GM12872 (cell line): ENCODE data around the gene SLC25A1.

ENCODE experiments used
- TF ChIP-seq, protein P1 (sequence below): IDR thresholded peaks from 3 replicates; pipeline ENCODE4 v1.5.1; 2011; ENCODE audit warnings: low read depth, mild to moderate bottlenecking, low read length, moderate library complexity; ENCODE audit not compliant: insufficient read depth

The SLC25A1 gene

DNA sequence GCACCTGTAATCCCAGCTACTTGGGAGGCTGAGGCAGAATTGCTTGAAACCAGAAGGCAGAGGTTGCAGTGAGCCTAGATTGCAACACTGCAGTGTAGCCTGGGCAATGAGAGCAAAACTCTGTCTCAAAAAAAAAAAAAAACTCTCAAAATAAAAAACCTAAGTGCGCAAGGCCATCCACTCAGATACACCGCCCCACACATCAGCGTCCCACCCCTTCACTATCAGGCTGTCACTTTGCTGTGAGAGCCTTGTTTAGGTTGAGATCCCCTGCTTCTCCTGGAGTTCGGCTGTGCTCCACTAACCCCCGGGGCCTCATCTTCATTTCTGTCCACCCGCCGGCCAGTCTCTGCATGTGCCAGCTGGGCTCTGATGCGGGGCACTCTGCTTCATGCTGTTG lies 12.1 kb downstream of the SLC25A1 start:
- TF ChIP-seq, protein P1, sequence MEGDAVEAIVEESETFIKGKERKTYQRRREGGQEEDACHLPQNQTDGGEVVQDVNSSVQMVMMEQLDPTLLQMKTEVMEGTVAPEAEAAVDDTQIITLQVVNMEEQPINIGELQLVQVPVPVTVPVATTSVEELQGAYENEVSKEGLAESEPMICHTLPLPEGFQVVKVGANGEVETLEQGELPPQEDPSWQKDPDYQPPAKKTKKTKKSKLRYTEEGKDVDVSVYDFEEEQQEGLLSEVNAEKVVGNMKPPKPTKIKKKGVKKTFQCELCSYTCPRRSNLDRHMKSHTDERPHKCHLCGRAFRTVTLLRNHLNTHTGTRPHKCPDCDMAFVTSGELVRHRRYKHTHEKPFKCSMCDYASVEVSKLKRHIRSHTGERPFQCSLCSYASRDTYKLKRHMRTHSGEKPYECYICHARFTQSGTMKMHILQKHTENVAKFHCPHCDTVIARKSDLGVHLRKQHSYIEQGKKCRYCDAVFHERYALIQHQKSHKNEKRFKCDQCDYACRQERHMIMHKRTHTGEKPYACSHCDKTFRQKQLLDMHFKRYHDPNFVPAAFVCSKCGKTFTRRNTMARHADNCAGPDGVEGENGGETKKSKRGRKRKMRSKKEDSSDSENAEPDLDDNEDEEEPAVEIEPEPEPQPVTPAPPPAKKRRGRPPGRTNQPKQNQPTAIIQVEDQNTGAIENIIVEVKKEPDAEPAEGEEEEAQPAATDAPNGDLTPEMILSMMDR: no peak

DNA sequence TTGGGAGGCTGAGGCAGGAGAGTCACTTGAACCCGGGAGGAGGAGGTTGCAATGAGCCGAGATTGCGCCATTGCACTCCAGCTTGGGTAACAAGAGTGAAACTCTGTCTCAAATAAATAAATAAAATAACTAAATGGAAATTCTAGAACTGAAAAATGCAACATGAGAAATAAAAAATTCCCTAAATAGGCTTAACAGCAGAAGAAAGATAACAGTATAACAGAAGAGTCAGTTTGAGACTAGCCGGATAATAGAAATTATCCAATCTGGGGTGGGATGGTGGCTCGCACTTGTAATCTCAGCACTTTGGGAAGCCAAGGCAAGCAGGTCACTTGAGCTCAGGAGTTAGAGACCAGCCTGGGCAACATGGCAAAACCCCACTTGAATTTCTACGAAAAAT lies 14.1 kb downstream of the SLC25A1 start:
- TF ChIP-seq, protein P1: no peak

DNA sequence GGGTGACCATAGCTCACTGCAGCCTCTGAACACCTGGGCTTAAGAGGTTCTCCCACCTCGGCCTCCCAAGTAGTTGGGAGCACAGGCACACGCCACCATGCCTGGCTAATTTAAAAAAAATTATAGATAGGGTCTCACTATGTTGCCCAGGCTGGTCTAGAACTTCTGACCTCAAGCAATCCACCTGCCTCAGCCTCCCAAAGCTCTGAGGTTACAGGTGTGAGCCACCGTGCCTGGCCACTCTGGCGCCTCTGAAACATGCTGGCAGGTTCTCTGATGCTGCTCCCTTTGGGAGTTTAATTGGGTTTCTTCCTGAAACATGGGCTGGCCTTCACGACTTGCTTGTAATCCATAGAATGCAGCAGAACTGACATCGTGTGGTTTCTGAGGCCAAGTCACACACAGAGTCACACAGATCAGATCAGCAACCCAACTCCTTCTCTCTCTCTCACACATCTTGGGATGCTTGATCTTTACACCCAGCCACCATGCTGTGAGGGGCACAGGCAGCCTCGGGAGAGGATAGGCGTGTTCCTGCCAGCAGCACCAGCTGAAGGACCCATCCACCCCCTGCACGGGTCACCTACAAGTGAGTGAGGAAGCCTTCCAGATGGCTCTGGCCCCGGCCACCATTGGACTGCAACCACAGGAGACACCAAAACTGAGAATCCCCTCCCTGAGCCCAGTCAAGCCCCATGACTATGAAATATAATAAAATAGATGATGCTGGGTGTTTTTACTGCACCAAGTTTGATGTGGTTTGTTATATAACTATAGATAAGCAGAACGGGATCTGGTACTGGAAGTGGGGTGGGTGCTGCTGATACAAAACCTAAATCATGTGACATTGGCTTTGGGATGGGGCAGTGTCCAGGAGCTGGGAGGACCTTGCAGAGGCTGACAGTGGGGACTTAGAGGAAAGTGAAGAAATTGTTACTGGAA lies 25.3 kb downstream of the SLC25A1 start:
- TF ChIP-seq, protein P1: no peak

DNA sequence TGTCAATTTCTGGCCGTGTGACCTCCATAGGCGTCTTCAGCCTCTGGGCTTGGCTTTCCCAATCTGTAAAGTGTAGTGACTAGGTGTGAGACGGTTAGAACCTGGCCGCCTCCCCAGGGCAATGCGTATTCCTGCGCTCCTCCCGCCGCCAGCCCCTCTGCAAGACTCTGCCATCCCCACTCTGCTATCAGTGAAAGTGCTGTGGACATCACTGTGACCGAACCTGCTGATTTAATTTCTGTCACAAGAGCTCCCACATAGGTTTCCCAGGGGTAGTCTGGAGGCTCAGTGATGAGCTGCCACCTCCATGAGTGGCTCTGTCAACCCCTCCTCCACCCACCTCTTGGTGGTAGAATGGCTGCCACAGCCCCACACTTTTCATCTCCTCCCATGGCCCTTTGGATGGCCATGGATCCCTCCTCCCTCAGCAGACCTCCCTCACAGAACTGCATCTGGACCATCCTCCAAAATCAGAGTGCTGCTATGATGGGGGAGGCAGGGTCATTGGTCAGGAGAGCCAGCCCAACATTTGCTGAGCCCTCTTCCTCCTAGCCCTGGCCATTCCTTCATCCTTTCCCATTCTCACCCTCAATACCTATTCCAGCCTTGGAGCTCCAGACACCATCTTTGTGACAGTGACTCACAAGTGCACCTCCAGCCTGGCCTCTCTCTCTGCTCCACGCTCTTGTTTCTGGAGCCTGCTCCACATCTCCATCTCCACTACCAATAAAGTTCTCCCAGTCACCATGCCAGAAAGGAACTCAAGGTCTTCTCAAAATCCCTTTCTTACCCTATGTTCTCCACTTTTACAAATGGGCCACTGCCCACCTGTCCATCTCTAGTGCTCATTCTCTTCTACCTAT lies 27.0 kb downstream of the SLC25A1 start:
- TF ChIP-seq, protein P1: no peak

DNA sequence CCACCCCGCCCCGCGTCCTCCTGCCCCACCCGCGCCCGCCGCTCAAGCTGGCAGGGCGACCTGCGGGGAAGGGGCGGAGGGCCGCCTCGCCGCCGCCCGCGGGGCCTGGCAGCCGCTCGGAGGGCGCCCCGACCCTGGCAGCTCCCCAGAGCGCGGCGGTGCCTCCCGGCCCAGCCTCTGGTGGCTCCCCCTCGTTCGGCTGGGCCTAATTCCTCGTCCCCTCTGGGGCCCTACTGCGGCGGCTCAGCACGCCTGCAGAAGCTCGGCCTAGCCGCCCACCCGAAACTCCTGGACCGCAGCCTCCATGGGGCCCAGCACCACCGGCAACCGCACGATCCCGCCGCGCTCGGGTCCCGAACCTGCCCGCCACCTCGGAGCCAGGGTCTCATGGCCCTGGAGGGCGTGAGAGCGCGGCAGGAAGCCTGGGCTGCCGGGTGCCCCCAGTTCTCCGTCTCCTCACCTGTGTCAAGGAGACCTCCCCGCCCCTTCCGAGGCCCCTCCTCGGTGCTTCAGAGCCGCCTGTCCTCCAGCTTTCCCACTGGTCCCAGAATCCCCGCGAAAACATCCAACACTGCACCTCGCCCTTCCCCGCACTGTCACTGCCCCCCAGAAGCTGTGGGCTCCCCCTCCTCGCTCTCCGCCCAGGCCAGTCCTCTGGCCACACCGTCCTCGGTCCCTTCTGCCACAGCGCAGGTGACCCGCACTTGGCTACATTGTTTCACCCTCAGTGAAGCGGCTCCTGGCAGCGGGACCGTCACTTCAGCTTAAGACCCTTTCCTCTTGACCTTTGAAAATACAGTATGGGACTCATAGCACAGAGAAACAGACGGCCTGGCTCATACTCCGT lies 27.8 kb downstream of the SLC25A1 start:
- TF ChIP-seq, protein P1: no peak

DNA sequence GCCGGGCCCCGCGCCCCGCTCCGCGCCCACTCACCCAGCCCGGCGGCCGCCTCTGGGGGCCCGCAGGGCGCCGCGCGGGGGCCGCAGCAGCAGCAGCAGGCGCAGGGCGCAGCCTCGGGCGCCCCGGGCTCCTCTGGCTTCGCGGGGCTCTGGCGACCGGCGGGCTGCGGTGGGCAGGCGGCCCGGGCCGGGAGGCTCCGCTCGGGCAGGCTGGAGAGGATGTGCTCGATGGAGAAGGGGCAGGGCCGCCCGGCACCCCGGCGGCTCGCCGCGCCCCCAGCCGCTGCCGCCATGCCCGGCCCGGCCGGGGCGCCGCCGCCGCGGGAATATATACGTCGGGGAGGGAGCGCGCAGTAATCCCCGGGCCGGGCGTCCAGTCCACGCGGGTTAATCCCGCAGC lies 28.5 kb downstream of the SLC25A1 start, which contains the start of gene GSC2:
GSC2 (minus strand) TSS at position 302 of the 400 bp plus-strand sequence; CDS start at position 293, 9 bp downstream.
- TF ChIP-seq, protein P1: no peak
